GM18499 (cell line): Measurements from ENCODE around the gene PLXNA1.

Source experiments
- ATAC-seq: cut with Tn5 transposase; IDR thresholded peaks from one replicate; pipeline ENCODE4 v1.9.1; 2021; ENCODE audit warnings: moderate number of reproducible peaks; ENCODE audit not compliant: insufficient read depth, unreplicated experiment

Gene PLXNA1

GRCh38 chr3:126952261-126952982 is 30.5 kb upstream of the PLXNA1 start:
- no peak for ATAC-seq

DNA sequence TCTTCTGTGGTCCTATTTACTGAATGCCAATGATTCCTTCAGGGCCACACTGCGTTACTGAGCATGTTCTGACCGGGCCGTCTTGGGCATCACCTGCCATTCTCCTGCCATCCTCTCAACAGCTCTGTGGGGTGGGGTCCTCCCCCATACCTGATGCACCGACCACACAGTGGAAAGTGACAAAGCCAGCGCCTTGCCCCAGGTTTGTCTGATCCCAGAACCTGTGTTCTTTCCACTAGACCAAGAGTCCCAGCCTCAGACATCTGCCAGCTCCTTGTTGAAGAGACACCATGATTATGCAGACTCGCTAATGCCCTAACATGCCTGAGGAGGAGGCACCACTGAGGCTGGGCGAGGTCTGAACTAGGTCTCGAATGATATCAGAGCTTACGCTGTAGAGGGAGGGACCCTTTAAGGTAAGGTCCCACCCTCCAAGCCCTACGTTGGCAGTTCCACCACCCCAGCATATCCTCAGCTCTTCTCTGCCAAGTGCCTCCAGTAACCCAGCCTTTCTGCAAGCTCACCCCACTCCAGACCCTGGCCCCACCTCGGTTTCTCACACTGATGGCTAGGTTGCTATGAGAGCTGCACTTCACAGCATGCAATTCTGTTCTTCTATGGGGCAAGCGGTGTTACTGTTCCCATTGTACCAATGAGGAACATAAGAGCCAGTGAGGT is 29.8 kb upstream of the PLXNA1 start:
- ATAC-seq, result no peak

DNA sequence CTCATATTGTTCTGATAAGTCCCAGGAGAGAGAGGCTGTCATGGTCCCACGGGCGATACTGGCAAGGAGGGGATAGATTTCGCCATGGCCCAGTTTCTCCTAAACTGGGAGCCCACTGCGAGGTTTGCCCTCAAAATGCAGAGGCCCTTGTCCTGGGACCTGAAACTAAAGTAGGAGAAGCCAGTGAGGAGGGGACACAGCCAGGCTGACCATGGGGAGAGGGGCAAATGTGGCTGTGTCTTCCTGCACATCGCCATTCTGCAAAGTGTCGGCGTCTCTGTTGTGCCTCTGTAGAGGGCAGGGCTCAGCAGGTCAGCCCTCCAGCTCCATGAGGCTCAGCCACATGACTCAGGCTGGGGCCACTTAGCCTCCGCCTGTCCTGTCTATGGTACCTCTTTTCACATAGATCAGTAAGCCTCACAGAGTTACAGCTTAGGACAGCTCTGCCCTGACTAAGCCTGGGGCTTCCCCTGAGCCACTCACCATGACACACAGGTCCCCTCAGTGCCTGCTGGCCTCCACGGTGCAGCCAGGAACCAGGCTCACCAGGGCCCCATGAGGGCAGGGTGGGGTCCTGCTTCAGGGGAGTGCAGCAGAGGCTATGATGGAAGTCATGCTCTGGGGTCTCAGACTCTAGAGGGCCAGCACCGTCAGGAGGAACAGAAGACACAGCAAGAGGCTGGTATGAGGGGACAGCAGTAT is 28.6 kb upstream of the PLXNA1 start:
- peak; percentile 50 for ATAC-seq

GRCh38 chr3:126955004-126955790 is 27.7 kb upstream of the PLXNA1 start:
- ATAC-seq, result peak; percentile 78

GRCh38 chr3:126956361-126956760 is 26.6 kb upstream of the PLXNA1 start:
- no peak for ATAC-seq

DNA sequence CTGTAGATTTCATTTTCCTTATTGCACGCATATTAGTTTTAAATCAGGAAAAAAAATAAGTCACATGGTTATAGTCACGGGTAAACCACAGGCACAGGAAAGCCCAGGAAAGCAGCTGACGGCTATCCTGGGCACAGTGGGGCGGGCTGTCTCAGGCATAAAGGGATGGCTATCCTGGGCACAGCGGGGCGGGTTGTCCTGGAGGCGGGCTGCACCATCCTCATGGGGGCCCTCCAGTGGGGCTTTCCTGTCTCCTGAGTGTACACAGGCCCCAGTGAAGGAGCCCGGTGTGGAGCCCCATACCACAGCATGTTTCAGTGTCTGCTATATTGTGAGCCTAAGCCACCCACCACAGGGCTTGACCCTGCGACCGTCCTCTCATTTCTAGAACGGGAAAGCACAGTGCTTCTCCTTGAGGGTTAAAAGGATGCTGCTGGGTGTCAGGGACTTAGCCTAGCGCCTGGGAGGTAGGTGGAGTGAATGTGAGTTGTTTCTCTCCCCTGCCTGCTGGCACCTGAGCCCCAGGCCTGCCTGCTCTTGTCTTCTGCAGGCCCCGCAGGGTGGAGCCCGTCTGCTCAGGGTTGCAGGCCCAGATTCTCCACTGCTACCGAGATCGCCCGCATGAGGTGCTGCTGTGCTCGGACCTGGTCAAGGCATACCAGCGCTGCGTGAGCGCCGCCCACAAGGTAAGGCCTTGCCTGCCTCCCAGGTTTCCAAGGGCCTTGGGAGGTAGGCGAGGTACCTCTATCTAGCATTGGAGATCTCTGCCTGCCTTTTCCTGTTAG is 25.9 kb upstream of the PLXNA1 start:
- no peak for ATAC-seq

DNA sequence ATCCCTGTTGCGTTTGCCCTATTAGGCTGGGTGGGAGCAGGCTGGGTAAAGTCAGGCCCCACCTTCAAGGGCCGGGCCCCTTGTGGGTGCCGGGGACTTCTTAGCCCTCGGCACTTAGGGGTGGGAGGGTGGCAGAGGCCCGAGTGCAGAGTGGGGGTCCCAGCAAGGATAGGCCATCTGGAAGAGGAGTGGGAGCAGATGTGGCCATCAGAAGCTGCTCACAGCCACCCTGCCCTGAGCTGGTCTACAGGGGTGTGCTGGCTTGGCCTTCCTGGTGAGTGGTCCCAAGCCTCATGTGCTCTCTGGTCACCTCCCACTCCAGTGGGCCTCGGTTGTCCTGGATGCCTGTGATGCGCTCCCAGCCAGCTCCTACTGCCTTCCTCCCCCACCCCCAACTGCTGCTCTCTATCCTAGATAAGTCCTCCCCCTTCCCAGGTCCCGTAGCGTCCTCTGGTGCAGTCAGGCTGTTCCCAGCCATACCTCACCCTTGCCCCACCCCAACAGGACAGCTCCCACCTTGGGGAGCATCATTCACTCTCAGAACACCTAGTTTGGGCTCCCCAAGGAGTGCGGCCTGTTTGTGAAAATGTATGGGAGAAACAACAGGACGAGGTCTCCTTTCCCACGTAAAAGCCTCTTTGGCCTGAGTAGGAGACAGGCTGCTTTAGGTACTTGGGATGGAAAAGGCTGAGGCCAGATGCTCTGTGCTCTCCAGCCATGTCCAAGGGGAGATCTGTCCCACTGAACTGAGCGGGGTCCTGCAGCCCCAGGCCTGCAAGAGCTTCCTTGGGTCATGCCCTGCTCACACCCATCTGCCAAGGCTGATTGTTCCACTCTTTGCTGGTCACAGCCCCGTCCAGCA is 24.9 kb upstream of the PLXNA1 start:
- no peak for ATAC-seq

DNA sequence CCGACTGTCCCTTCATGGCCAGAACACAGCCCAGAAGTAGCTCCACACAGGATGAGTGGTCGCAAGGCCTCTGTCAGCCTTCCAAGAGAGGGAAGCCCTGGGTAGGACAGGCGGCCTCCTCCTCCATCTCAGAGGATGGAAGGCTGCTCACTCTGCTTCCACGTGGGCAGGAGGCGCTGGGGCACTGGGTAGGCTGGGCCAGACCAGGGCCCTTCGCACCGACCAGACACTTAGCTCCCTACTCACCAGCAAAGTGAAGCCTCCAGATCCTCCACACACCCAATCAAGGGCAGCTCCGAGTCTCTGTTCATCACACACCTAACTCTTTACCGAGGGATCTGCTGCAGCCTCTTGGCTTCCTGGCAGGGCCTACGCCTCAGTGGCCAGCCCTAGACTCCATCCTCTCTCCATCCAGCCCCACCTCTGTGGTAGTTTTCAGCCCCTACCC is 24.3 kb upstream of the PLXNA1 start:
- ATAC-seq, result no peak

DNA sequence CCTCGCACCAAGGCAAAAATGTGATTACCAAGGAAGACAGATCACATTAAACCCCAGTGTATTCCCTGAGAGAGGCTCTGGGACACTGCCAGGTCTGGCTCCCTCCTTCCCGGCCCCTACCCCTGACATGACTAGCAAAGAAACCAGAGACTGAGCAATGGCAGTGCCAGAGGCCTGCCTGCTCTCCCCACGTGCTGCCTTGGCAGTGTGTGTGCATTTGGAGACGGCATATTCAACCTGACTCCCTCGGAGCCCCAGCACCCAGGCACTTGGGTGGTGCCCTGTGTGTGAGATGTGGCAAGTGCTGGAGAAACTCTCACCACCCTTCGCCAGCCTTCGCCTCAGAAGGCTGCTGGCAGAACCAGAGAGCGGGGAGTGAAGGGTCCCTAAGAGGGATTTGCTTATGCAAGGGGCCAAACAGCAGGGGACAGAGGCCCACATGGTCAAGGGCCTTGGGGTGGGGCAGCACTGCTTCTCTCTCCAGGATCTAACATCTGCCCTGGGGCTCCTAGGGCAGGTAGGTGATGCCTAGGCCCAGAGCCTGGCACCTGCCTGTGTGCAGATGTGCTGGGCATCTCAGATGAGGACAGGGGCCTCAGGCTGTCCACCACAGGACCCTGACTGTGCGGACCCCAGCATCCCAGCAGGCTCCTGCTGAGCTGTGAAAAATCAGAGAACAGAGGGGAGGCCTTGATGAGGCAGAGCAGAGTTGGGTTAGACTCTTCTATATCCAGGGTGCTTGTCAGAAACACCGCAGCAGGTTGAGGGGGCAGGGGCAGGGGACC is 23.6 kb upstream of the PLXNA1 start:
- ATAC-seq, result no peak

DNA sequence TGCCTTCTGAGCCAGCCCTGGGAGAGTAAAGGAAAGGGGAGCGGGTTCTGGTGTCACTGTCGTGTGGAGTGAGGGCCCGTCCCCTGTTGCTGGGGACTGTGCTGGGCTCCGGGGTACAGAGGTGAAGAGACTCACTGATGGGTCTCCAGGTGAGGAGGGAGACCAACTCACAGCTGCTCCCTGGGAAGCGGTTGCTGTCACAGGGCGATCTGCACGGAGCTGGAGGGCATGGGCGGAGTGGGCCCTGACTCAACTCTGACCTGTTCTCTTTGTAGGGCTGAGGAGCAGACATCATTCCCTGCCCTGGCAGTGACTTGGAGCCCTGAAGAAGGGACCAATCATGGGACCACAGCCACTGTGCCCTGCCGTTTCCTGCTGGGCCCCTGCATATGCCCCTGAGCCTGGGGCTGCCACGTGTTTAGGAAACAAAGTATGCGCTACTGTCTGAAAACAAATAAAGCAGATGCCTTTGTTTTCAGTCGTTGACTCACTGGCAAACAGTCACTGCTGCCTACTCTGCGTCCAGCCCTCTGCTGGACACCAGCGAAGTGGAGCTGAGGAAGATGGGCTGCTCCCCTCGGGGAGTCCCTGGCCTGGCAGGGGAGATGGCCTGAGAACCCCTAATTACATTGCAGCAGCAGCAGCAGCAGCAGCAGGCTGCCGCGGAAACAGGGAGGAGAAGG is 22.9 kb upstream of the PLXNA1 start:
- ATAC-seq, result no peak

DNA sequence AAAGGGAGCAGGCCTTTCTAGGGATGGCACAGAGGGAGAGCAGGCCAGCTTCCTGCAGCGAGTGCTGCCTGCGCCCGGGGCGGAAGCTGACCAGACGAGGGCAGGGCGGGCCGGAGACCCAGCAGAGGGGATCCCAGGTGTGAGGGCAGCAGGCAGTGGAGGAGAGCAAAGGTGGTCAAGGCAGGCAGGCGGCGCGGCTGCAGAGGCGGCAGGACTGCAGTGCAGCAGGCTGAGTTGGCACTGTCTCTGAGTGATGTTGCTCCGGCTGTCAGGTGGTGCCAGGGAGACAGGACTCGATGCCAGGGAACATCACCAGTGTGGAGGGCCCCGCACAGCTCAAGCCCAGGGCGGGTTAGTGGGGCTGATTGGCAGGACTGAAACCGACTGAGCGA is 22.3 kb upstream of the PLXNA1 start:
- ATAC-seq, result no peak

DNA sequence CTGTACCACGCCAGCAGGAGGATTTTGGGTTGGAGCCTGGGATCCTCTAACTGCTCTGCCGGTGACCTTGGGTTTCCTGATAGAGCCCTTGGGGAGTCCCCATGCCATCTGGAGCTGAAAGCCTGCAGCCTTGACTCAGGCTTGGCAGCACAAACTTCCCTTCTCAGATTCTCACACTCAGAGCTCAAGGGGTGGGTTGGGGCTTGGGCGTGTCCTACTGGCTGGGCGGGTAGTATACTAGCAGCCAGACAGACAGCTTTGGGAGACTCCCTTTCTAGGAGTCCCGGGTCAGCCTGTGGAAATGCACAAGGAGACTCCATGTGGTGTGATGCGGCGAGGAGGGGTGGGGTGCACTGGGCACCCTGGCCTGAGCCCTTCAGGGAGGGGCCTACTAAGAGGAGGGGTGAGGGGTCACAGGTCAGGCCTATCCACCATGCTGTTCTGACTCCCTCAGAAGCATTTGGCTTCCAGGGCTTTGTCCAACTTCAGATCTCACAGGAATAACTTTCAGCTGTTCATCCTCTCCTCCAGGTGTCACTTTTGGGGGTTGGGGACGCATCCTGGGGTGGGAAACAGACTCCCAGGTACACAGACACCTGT is 21.6 kb upstream of the PLXNA1 start:
- ATAC-seq, result no peak

DNA sequence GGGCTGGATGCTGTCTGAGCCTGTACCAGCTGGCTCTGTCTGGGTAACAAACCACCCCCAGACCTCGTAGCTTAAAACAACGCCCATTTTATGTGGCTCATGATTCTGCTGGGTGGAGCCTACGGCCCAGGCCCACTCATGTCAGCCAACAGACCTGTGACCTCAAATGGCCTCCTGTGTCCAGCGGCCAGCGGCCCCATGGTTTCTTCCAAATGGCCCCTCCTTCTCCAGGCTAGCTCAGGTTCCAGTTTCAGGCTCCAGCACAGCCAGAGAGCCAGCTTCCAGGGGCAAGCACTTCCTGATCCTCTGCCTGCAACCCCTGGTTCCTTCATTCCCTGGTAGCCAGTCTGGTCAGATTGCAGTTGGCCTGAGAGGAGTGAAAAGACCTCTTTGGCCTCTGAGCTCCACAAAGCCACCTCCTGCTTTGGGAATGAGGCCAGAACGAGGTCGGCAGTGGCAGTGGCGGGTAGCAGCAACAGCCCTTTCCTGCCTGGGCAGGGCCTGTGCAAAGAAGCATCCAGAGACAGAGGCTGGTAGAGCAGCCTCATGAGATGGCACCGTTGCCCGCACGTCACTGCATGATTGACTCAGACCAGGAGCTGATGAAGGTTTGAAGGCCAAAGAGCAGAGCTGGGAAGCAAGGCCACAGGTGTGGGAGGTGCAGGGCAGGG is 21.0 kb upstream of the PLXNA1 start:
- no peak for ATAC-seq

DNA sequence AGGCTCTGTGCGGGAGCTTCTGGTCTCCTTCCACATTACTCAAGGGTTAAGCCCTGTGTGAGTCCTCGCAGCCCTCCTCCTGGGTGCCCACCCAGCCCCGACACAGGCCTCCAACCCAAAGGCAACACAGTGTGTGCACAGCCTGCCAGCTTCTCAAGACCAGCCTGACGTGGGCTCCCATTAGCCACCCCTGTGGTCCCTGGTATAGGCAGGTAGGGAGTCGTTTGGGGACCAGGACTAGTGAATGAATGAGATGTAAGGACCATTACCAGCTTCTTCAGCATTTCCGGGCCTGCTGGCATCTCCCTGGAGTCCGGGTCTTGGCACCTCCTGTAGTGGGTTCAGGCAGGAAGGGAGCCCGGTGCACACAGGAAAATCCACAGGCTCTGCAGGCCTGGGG is 20.2 kb upstream of the PLXNA1 start:
- ATAC-seq, result no peak

- ATAC-seq, result no peak
Observed at GRCh38 chr3:126963261-126964190, 19.4 kb upstream of the PLXNA1 start.

DNA sequence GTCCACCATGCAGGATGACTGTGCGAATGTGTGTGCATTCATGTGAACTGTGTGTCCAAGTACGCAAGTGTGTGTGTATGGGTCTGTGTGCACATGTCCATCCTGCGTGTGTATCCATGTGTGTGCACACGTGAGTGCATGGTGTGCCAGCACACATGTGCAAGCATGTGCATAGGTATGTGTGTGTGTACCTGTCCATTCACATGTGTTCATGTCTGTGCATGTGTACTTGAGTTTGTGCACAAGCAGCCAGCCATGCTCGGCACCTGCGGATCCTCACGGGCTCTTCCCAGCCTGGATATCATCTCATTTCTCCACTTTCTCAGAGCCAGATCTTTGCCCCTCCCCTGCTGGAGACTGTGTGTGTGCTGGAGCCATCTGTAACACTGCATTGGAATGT is 18.7 kb upstream of the PLXNA1 start:
- no peak for ATAC-seq
